GM21825 (cell line): ENCODE measurements around the gene NFX1.
"Not testable (repeated sequence)": the region's sequence is repeated elsewhere in the genome, so short reads cannot be mapped to it uniquely, and the experiment has no call there.

ENCODE experiments used
- ATAC-seq: cut with Tn5 transposase; IDR thresholded peaks from one replicate; pipeline ENCODE4 v1.9.1; 2021; ENCODE audit warnings: mild to moderate bottlenecking, moderate library complexity; ENCODE audit not compliant: unreplicated experiment

The NFX1 gene

GRCh38 chr9:33306037-33306436, 15.7 kb downstream of the NFX1 start:
- no peak for ATAC-seq

GRCh38 chr9:33307067-33307466, 16.8 kb downstream of the NFX1 start:
- no peak for ATAC-seq

DNA sequence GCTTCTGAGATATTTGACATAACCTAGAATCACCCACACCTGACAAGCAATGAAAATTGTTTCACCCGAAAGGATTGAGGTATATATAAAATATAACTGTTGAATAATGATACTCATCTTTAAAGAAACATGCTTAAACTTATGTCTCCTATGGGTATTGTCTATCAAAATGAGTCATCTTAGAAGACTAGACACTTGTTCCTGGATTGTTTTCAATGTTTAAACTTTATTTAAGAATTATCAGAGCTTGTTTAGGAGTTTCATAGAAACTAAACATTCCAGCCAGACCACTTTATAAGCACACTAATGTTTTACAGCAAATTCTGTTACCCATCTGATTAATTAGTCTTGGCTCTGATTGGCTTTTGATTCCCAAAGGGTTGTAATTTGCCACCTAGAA, 19.6 kb downstream of the NFX1 start:
- no peak for ATAC-seq

GRCh38 chr9:33310748-33311147, 20.4 kb downstream of the NFX1 start:
- no peak for ATAC-seq

DNA sequence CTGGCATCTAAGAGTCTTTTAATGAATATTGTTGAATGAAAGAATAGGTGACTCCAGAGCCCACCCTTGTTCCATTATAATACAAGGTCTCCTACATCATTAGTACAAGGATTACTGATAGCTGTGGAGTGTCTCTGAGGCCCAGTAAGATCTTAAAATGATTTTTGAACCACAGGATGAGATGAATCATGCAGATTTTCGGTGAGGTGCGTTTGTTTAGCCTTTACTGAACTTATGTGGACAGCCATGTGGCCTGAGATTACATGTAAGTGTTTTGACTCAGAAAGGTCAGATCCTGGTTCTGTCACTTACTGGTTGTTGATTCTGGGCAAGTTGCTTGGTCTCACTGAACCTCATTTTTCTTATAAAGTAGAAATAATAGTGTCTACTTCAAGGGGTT, 21.6 kb downstream of the NFX1 start:
- ATAC-seq = no peak

DNA sequence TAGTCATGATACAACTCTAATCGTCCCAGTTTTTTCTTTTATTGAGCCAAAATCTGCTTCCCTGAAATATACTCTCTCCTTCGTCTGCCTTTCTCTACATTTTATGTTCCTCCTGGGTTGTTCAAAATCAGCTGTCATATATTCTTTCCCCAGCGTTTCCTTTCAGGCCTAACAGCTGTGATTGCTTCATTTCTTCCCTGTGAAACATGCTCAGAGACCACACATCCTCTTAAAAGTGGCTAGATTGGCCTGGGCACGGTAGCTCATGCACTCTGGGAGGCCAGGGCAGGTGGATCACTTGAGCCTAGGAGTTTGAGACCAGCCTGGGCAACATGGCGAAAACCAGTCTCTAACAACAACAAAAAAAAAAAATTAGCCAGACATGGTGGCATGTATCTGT, 25.1 kb downstream of the NFX1 start:
- ATAC-seq = no peak

GRCh38 chr9:33317136-33317535, 26.8 kb downstream of the NFX1 start:
- not testable (repeated sequence) for ATAC-seq

- ATAC-seq = no peak
Measured at GRCh38 chr9:33318225-33318624, 27.9 kb downstream of the NFX1 start.

DNA sequence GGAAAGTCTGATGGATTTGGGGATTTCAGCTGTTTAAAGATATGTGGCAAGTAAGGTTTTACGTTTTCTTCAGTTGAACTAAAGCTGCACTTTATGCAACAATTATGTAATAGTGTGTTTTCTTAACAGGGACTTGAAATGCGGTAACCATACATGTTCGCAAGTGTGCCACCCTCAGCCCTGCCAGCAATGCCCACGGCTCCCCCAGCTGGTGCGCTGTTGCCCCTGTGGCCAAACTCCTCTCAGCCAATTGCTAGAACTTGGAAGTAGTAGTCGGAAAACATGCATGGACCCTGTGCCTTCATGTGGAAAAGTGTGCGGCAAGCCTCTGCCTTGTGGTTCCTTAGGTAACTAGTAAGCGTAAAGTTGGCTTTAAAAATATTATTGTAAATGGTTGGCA, 28.5 kb downstream of the NFX1 start:
- no peak for ATAC-seq

DNA sequence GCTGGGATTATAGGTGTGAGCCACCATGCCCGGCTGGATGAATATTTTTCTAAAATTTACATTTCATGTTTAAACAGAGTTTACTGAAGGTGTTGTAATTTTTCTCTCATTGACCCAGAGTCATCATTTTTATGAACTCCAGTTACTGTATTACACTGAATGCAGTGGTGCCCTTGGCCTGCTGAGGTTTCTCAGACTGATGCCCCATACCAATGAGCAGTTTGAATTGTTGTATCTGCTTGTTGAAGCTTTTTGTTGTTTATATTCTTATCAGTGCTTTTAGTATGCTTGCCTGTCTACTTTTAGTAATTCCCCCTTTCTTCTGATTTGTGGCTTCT, 29.9 kb downstream of the NFX1 start:
- no peak for ATAC-seq

DNA sequence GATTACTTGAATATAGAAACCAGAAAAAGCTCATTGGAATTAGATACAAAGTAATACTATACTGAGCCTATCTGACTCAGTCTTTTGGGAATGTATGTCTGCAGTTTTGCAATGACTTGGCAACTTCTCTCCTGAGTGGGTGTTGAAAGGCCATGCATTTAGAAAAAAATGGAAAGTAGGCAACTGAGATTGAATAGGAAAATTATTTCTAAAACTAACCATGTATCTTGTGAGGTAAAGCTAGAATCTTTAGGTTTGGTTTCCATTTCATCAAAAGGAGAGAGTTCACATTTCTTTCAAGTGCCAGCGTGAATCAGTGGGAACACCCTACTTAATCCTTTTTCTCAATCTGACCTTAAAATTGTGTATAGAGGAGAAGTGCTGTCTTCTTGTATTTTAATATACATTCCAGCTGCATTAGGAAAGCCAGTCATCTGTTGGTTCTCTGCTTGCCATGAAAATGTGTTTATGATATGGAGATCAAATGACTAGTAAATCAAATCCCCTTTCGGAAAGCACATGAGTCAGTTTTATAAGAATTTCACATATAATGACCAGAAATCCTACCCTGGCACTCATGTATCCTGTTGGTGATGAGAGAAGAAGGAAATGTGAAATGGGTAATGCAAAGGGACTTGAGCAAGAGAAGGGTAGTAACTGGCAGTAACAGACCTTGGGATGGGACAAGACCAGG, 30.4 kb downstream of the NFX1 start:
- no peak for ATAC-seq

GRCh38 chr9:33329117-33329563, 38.8 kb downstream of the NFX1 start:
- ATAC-seq = no peak

- no peak for ATAC-seq
Measured at GRCh38 chr9:33329979-33330378, 39.7 kb downstream of the NFX1 start.

GRCh38 chr9:33331377-33331891, 41.1 kb downstream of the NFX1 start:
- ATAC-seq = no peak

- ATAC-seq = no peak
Measured at GRCh38 chr9:33332011-33332410, 41.7 kb downstream of the NFX1 start.

DNA sequence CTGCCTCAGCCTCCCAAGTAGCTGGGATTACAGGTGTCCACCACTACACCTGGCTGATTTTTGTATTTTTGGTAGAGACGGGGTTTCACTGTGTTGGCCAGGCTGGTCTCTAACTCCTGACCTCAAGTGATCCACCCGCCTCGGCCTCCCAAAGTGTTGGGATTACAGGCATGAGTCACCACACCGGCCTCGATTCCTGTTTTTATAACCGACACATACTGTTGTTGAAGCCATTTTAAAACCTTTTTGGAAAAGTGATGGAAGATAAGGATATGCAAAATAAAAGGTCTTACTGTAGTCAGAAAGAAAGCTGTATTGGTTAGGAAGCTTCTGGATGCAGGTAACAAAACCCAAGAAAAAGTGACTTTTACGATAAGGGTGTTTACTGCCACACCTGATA, 42.6 kb downstream of the NFX1 start:
- ATAC-seq = not testable (repeated sequence)

GRCh38 chr9:33340186-33340585, 49.9 kb downstream of the NFX1 start:
- no peak for ATAC-seq

- ATAC-seq = no peak
Measured at GRCh38 chr9:33341182-33341581, 50.9 kb downstream of the NFX1 start.

- ATAC-seq = no peak
Measured at GRCh38 chr9:33344145-33344544, 53.8 kb downstream of the NFX1 start.

- no peak for ATAC-seq
Measured at GRCh38 chr9:33346564-33346963, 56.2 kb downstream of the NFX1 start.

DNA sequence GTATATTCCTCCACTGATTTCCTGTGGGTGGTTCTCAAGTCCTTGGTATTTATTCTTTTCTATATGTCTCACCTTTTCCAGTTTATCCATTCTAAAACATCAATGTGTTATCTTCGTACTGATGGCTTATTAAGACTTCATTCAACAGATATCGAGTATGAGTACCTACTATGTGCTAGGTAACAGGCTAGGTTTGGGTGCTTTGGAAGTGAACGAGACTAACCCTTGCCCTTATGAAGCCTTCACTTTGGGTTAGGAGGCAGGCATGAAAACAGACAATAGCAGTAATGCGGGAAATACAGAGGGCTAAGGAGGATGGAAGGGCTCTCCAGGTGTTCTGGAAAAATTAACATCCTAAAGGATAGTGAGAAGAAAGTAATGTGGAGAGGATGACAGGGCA, 58.7 kb downstream of the NFX1 start:
- ATAC-seq = no peak

- ATAC-seq = no peak
Measured at GRCh38 chr9:33349743-33350142, 59.4 kb downstream of the NFX1 start.

DNA sequence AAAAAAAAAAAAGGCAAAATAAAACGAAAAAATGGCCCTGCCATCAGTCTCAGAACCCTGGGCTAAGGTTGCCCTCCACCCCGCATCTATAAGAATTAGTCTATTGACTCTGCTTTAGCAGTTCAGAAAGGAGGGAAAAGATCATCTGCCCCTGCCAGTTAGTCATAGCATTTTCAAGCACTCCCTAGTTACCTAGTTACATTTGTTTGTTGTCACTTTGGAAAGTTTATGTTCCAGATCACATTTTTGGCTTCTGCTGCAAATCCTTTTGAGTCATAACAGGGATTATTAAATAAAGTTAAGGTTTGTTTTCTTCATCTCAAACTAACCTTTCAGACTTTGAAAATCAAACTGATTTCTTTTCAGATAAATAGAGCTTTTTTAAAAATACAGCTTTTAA, 60.0 kb downstream of the NFX1 start:
- ATAC-seq = no peak
